ENCODE measurements around the gene COG5.

COG5 gene

GRCh38 chr7:107330478-107330877 is 233.2 kb downstream of the COG5 start:
- no peak for DNase-seq (ENCODE audit: low spot score)

GRCh38 chr7:107327986-107328569 is 235.6 kb downstream of the COG5 start:
- peak; percentile 7 for DNase-seq (ENCODE audit: low spot score)

- DNase-seq (ENCODE audit: low spot score), result no peak
Measured at GRCh38 chr7:107326061-107326460, 237.7 kb downstream of the COG5 start.

- no peak for DNase-seq (ENCODE audit: low spot score)
Measured at GRCh38 chr7:107322015-107322414, 241.7 kb downstream of the COG5 start.

GRCh38 chr7:107321611-107322010 is 242.1 kb downstream of the COG5 start:
- no peak for DNase-seq (ENCODE audit: low spot score)

- DNase-seq (ENCODE audit: low spot score), result no peak
Measured at GRCh38 chr7:107319724-107320228, 243.9 kb downstream of the COG5 start.

GRCh38 chr7:107318523-107319160 is 245.1 kb downstream of the COG5 start:
- no peak for DNase-seq (ENCODE audit: low spot score)

- no peak for DNase-seq (ENCODE audit: low spot score)
Measured at GRCh38 chr7:107315716-107316220, 248.0 kb downstream of the COG5 start.

- DNase-seq (ENCODE audit: low spot score), result no peak
Measured at GRCh38 chr7:107313355-107313754, 250.4 kb downstream of the COG5 start.

- DNase-seq (ENCODE audit: low spot score), result peak; percentile 1
Measured at GRCh38 chr7:107312418-107312817, 251.3 kb downstream of the COG5 start.

GRCh38 chr7:107309296-107309695 is 254.4 kb downstream of the COG5 start:
- no peak for DNase-seq (ENCODE audit: low spot score)

- no peak for DNase-seq (ENCODE audit: low spot score)
Measured at GRCh38 chr7:107304636-107305035, 259.1 kb downstream of the COG5 start.

GRCh38 chr7:107304063-107304462 is 259.7 kb downstream of the COG5 start:
- no peak for DNase-seq (ENCODE audit: low spot score)

GRCh38 chr7:107302250-107302847 is 261.4 kb downstream of the COG5 start:
- no peak for DNase-seq (ENCODE audit: low spot score)

- no peak for DNase-seq (ENCODE audit: low spot score)
Measured at GRCh38 chr7:107294182-107294581, 269.5 kb downstream of the COG5 start.

- no peak for DNase-seq (ENCODE audit: low spot score)
Measured at GRCh38 chr7:107292591-107292990, 271.1 kb downstream of the COG5 start.

GRCh38 chr7:107291434-107291833 is 272.3 kb downstream of the COG5 start:
- no peak for DNase-seq (ENCODE audit: low spot score)

- no peak for DNase-seq (ENCODE audit: low spot score)
Measured at GRCh38 chr7:107286751-107287621, 276.7 kb downstream of the COG5 start.

GRCh38 chr7:107284911-107285479 is 278.7 kb downstream of the COG5 start:
- DNase-seq (ENCODE audit: low spot score), result no peak

GRCh38 chr7:107277331-107277730 is 286.4 kb downstream of the COG5 start:
- no peak for DNase-seq (ENCODE audit: low spot score)

- DNase-seq (ENCODE audit: low spot score), result no peak
Measured at GRCh38 chr7:107276220-107276827, 287.4 kb downstream of the COG5 start.
